Fibroblast of skin of left quadriceps (primary cell): ENCODE data around the gene MACROD2.

Experiments used
- DNase-seq, 2 experiments: peaks; one replicate each; pipeline ENCODE4 v3.0.0-alpha.2; 2013; ENCODE audit warnings: low read depth in 2 of 2

MACROD2 gene

GRCh38 chr20:15220009-15220656, 1224.8 kb downstream of the MACROD2 start:
- DNase-seq, result no peak

GRCh38 chr20:15220778-15221565, 1225.7 kb downstream of the MACROD2 start:
- peak; percentile 47 to 51 for DNase-seq

- no peak for DNase-seq
These were observed 1227.4 kb downstream of the MACROD2 start for GRCh38 chr20:15222502-15223330.

- no peak for DNase-seq
These were observed 1228.9 kb downstream of the MACROD2 start for GRCh38 chr20:15224199-15224598.

GRCh38 chr20:15227102-15227501, 1231.8 kb downstream of the MACROD2 start:
- DNase-seq, result no peak

- no peak for DNase-seq
These were observed 1236.9 kb downstream of the MACROD2 start for GRCh38 chr20:15232243-15232642.

GRCh38 chr20:15235471-15236198, 1240.3 kb downstream of the MACROD2 start:
- no peak for DNase-seq

- DNase-seq, result peak; percentile 12 to 15
These were observed 1241.5 kb downstream of the MACROD2 start for GRCh38 chr20:15236812-15237211.

- no peak for DNase-seq
These were observed 1244.4 kb downstream of the MACROD2 start for GRCh38 chr20:15239542-15240206.

GRCh38 chr20:15240801-15241200, 1245.5 kb downstream of the MACROD2 start:
- DNase-seq, result peak in 1 of 2 experiments; percentile 15

- DNase-seq, result no peak
These were observed 1246.4 kb downstream of the MACROD2 start for GRCh38 chr20:15241681-15242080.

- no peak for DNase-seq
These were observed 1247.5 kb downstream of the MACROD2 start for GRCh38 chr20:15242773-15243172.

- DNase-seq, result no peak
These were observed 1250.6 kb downstream of the MACROD2 start for GRCh38 chr20:15245896-15246295.

- no peak for DNase-seq
These were observed 1253.5 kb downstream of the MACROD2 start for GRCh38 chr20:15248618-15249395.

- no peak for DNase-seq
These were observed 1255.9 kb downstream of the MACROD2 start for GRCh38 chr20:15251171-15251570.

GRCh38 chr20:15252304-15252703, 1257.0 kb downstream of the MACROD2 start:
- no peak for DNase-seq

GRCh38 chr20:15253431-15253830, 1258.1 kb downstream of the MACROD2 start:
- no peak for DNase-seq

- no peak for DNase-seq
These were observed 1261.6 kb downstream of the MACROD2 start for GRCh38 chr20:15256676-15257568.

GRCh38 chr20:15257569-15257870, 1262.2 kb downstream of the MACROD2 start:
- no peak for DNase-seq
